Measurements from ENCODE around the gene SRCAP. TPM values are rescaled to one million over a fixed set of nuclear protein-coding genes. Genes with fewer than 3 reads are reported as not detected.

SRCAP gene
- total and polyA plus RNA-seq, 2 donors from 2014 or later: 1.6 to 71.9 TPM

- intact Hi-C loops (cut with DNase I): no loop called here
- DNase-seq: no peak
- H3K4me3 ChIP-seq (ENCODE audit: low read length in 3 of 3): no peak overlapping the region
- H3K27ac ChIP-seq (ENCODE audit: low read depth in 2 of 2, low read length in 2 of 2): no peak overlapping the region
- no peak for FAIRE-seq
- peaks cover 0 to 6% (median 0%) of the 10 kb centered on the region in 3 donors for H3K4me1 ChIP-seq (ENCODE audit: control insufficient read depth in 2 of 3, insufficient read depth in 2 of 3, low read depth in 1 of 3, low read length in 3 of 3)
- peaks cover 0 to 9% (median 5%) of the 10 kb centered on the region in 3 donors for H3K36me3 ChIP-seq (ENCODE audit: control insufficient read depth in 2 of 3, insufficient read depth in 3 of 3, low read length in 3 of 3)
- no peaks in the 10 kb centered on the region for H3K27me3 ChIP-seq (ENCODE audit: control insufficient read depth, insufficient read depth, low read length)
- no peaks in the 10 kb centered on the region for H3K9me3 ChIP-seq (ENCODE audit: control insufficient read depth in 2 of 3, insufficient read depth in 1 of 3, low read length in 3 of 3)
- no peak overlapping the region for H3K9ac ChIP-seq (ENCODE audit: low read length in 3 of 3)
- TF ChIP-seq CTCF (IDR thresholded peaks at IDR 0.05; ENCODE audit: borderline replicate concordance, extremely low read depth, insufficient read depth): no peak
Measured at GRCh38 chr16:30783280-30784109, 84.5 kb downstream of the SRCAP start.

- DNase-seq (no peak), FAIRE-seq (no peak)
- intact Hi-C loops (cut with DNase I): no loop called here
- H3K9ac ChIP-seq (ENCODE audit: low read length in 3 of 3): no peak overlapping the region
- no peaks in the 10 kb centered on the region for H3K27me3 ChIP-seq (ENCODE audit: control insufficient read depth, insufficient read depth, low read length)
- H3K27ac ChIP-seq (ENCODE audit: low read depth in 2 of 2, low read length in 2 of 2): no peak overlapping the region
- H3K4me3 ChIP-seq (ENCODE audit: low read length in 3 of 3): no peak overlapping the region
- no peak for TF ChIP-seq CTCF (IDR thresholded peaks at IDR 0.05; ENCODE audit: borderline replicate concordance, extremely low read depth, insufficient read depth)
- peaks cover 0 to 6% (median 0%) of the 10 kb centered on the region in 3 donors for H3K4me1 ChIP-seq (ENCODE audit: control insufficient read depth in 2 of 3, insufficient read depth in 2 of 3, low read depth in 1 of 3, low read length in 3 of 3)
- peaks cover 0 to 9% (median 5%) of the 10 kb centered on the region in 3 donors for H3K36me3 ChIP-seq (ENCODE audit: control insufficient read depth in 2 of 3, insufficient read depth in 3 of 3, low read length in 3 of 3)
- no peaks in the 10 kb centered on the region for H3K9me3 ChIP-seq (ENCODE audit: control insufficient read depth in 2 of 3, insufficient read depth in 1 of 3, low read length in 3 of 3)
Measured at GRCh38 chr16:30784215-30784614, 85.2 kb downstream of the SRCAP start.

GRCh38 chr16:30785126-30786106, 86.4 kb downstream of the SRCAP start:
- intact Hi-C loops (cut with DNase I): no loop called here
- TF ChIP-seq CTCF (IDR thresholded peaks at IDR 0.05; ENCODE audit: borderline replicate concordance, extremely low read depth, insufficient read depth): no peak
- H3K9ac ChIP-seq (ENCODE audit: low read length in 3 of 3): peak overlapping the region in 2 of 3 donors; percentile 33 to 77
- H3K9me3 ChIP-seq (ENCODE audit: control insufficient read depth in 2 of 3, insufficient read depth in 1 of 3, low read length in 3 of 3): no peaks in the 10 kb centered on the region
- peaks cover 0 to 9% (median 5%) of the 10 kb centered on the region in 3 donors for H3K36me3 ChIP-seq (ENCODE audit: control insufficient read depth in 2 of 3, insufficient read depth in 3 of 3, low read length in 3 of 3)
- no peak for DNase-seq
- no peak for FAIRE-seq
- H3K4me1 ChIP-seq (ENCODE audit: control insufficient read depth in 2 of 3, insufficient read depth in 2 of 3, low read depth in 1 of 3, low read length in 3 of 3): peaks cover 0 to 6% (median 0%) of the 10 kb centered on the region in 3 donors
- H3K27ac ChIP-seq (ENCODE audit: low read depth in 2 of 2, low read length in 2 of 2): no peak overlapping the region
- H3K4me3 ChIP-seq (ENCODE audit: low read length in 3 of 3): peak overlapping the region in 2 of 3 donors; percentile 57 to 67
- no peaks in the 10 kb centered on the region for H3K27me3 ChIP-seq (ENCODE audit: control insufficient read depth, insufficient read depth, low read length)

All from kidney (tissue), 14 donors.